GM21717 (cell line): Measurements from ENCODE around the gene AGMO.
"Not testable (repeated sequence)": the region's sequence is repeated elsewhere in the genome, so short reads cannot be mapped to it uniquely, and the experiment has no call there.

Experiments
- ATAC-seq: cut with Tn5 transposase; IDR thresholded peaks from one replicate; pipeline ENCODE4 v1.9.1; 2021; ENCODE audit warnings: mild to moderate bottlenecking, moderate library complexity; ENCODE audit not compliant: unreplicated experiment

Gene AGMO

GRCh38 chr7:15332956-15333355 is 228.9 kb downstream of the AGMO start:
- no peak for ATAC-seq

- no peak for ATAC-seq
These were observed 230.9 kb downstream of the AGMO start for GRCh38 chr7:15330943-15331342.

GRCh38 chr7:15327001-15327400 is 234.8 kb downstream of the AGMO start:
- no peak for ATAC-seq

GRCh38 chr7:15326044-15326644 is 235.7 kb downstream of the AGMO start:
- ATAC-seq: no peak

- ATAC-seq: no peak
These were observed 238.3 kb downstream of the AGMO start for GRCh38 chr7:15323550-15323949.

GRCh38 chr7:15317215-15317614 is 244.6 kb downstream of the AGMO start:
- ATAC-seq: no peak

- ATAC-seq: no peak
These were observed 246.1 kb downstream of the AGMO start for GRCh38 chr7:15315678-15316077.

GRCh38 chr7:15314922-15315321 is 246.9 kb downstream of the AGMO start:
- no peak for ATAC-seq

- ATAC-seq: no peak
These were observed 248.5 kb downstream of the AGMO start for GRCh38 chr7:15313361-15313760.

- ATAC-seq: no peak
These were observed 251.9 kb downstream of the AGMO start for GRCh38 chr7:15309872-15310271.

- no peak for ATAC-seq
These were observed 253.0 kb downstream of the AGMO start for GRCh38 chr7:15308821-15309220.

- no peak for ATAC-seq
These were observed 255.5 kb downstream of the AGMO start for GRCh38 chr7:15306296-15306695.

- no peak for ATAC-seq
These were observed 256.7 kb downstream of the AGMO start for GRCh38 chr7:15305002-15305600.

GRCh38 chr7:15303357-15303756 is 258.5 kb downstream of the AGMO start:
- no peak for ATAC-seq

GRCh38 chr7:15300986-15301385 is 260.8 kb downstream of the AGMO start:
- not testable (repeated sequence) for ATAC-seq

- no peak for ATAC-seq
These were observed 269.7 kb downstream of the AGMO start for GRCh38 chr7:15292138-15292537.

GRCh38 chr7:15291699-15292098 is 270.1 kb downstream of the AGMO start:
- no peak for ATAC-seq

GRCh38 chr7:15288741-15289140 is 273.1 kb downstream of the AGMO start:
- ATAC-seq: no peak

GRCh38 chr7:15284396-15284795 is 277.4 kb downstream of the AGMO start:
- ATAC-seq: no peak

GRCh38 chr7:15280078-15280733 is 281.6 kb downstream of the AGMO start:
- no peak for ATAC-seq

- no peak for ATAC-seq
These were observed 282.2 kb downstream of the AGMO start for GRCh38 chr7:15279640-15280039.

- no peak for ATAC-seq
These were observed 304.1 kb downstream of the AGMO start for GRCh38 chr7:15257689-15258088.
